ENCODE results near the gene STK39. TPM values are rescaled to one million over a fixed set of nuclear protein-coding genes. Genes with fewer than 3 reads are reported as not detected.
A peak's percentile ranks its signal among the peaks of the same experiment; 100 is the strongest.

STK39 gene
- polyA plus RNA-seq, 1 donor (not counting 4 experiments of a cell fraction or from before 2014, with no cell fraction given) = 20.7 TPM

DNA sequence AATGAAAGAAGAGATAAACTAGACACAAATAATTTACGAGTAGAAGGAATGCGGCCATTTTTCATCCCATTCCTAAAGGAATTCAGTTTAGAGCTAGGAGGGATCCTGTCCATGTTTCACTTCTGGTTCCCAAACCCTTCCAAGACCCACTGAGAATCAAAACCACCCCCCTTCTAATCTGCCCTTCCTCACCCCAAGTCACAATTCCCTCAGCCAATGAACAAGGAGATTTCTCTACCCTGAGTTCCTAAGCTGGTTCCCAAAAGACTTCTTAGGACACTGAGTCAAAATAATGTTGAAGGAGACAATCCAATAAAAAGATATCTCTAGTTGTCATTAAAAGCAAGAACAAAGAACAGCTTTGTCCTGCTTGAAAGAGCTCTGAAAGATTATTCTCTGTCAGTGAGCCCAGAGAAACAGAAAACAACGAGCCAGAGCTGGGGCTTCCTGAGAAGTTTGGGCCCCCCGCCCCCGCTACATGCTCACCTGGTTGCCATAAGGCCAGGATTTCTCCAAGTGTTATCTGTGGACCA lies 45.7 kb downstream of the STK39 start:
- Histone ChIP-seq H3K9me1 (ENCODE audit: control insufficient read depth, extremely low read depth, insufficient read depth, low read length) (no peaks in the 10 kb centered on the region), H3K9me3 (ENCODE audit: control insufficient read depth, low read depth, low read length) (no peaks in the 10 kb centered on the region), H3K36me3 (ENCODE audit: control insufficient read depth in 2 of 2, extremely low read depth in 1 of 2, insufficient read depth in 2 of 2, low read length in 2 of 2) (peaks cover 0 to 2% of the 10 kb centered on the region in 2 experiments), H2AFZ (ENCODE audit: control insufficient read depth, low read length) (no peak overlapping the region), H3K27ac (ENCODE audit: control insufficient read depth, insufficient read depth, low read length) (no peak overlapping the region), H3K27me3 (ENCODE audit: control insufficient read depth, extremely low read depth, insufficient read depth, low read length) (no peaks in the 10 kb centered on the region), H3K4me1 (ENCODE audit: control insufficient read depth, extremely low read depth, insufficient read depth, low read length) (peaks cover 4% of the 10 kb centered on the region), H3K9ac (ENCODE audit: control insufficient read depth, extremely low read depth, insufficient read depth, low read length) (no peak overlapping the region), H3K4me3 (ENCODE audit: control insufficient read depth in 2 of 3, extremely low read depth in 1 of 3, insufficient read depth in 2 of 3, low read depth in 1 of 3, low read length in 3 of 3) (no peak overlapping the region), H4K20me1 (ENCODE audit: control insufficient read depth, extremely low read depth, insufficient read depth, low read length) (no peaks in the 10 kb centered on the region), H3K4me2 (ENCODE audit: control insufficient read depth, extremely low read depth, insufficient read depth, low read depth, low read length) (no peak overlapping the region), H3K79me2 (ENCODE audit: control insufficient read depth, insufficient read depth, low read length) (peaks cover 2% of the 10 kb centered on the region)
- TF ChIP-seq, protein P1, sequence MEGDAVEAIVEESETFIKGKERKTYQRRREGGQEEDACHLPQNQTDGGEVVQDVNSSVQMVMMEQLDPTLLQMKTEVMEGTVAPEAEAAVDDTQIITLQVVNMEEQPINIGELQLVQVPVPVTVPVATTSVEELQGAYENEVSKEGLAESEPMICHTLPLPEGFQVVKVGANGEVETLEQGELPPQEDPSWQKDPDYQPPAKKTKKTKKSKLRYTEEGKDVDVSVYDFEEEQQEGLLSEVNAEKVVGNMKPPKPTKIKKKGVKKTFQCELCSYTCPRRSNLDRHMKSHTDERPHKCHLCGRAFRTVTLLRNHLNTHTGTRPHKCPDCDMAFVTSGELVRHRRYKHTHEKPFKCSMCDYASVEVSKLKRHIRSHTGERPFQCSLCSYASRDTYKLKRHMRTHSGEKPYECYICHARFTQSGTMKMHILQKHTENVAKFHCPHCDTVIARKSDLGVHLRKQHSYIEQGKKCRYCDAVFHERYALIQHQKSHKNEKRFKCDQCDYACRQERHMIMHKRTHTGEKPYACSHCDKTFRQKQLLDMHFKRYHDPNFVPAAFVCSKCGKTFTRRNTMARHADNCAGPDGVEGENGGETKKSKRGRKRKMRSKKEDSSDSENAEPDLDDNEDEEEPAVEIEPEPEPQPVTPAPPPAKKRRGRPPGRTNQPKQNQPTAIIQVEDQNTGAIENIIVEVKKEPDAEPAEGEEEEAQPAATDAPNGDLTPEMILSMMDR (optimal IDR thresholded peaks at IDR 0.05 in 1 of 3, IDR thresholded peaks at IDR 0.05 in 1 of 3, conservative IDR thresholded peaks at IDR 0.05 in 1 of 3; ENCODE audit: extremely low read depth in 1 of 3, insufficient read depth in 2 of 3, low read length in 3 of 3) = no peak
- no peak for TF ChIP-seq EZH2 (IDR thresholded peaks at IDR 0.05; ENCODE audit: low read length)
- peak; percentile 41 for FAIRE-seq
- dilution Hi-C loops (cut with MboI; ENCODE audit: extremely low pct_ligation_motif_present, low sequenced_read_pairs) = no loop called here
- DNase-seq (ENCODE audit: low read depth, low spot score) = no peak

DNA sequence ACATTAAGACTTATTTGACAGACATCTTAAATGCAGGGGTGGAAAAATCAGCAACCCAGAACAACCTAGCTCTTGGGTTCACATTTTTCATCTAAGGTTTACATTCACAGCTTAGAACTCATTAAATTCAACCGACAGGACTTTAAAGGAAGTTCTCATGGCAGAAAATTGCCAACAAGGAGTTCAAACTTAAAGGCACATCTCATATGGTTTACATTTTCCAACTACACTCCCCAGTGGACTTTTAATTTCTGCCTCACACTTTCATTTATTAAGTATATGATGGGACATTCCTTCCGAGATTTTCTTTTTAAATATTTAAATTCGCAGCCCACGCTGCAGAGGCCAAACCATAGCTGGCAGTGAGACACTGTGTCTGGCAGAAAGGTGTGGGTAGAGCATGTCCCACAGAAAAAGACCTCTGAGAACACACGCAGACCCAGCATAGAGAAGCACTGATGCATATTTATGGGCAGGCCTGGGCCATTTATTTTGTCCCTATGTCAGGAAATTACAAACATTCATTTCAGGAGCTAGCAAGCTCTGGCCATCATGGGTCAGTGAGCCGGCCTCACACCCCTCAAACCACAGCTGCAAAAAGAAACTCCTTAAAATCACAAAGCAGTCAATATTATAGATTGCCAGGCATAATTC lies 46.3 kb downstream of the STK39 start:
- TF ChIP-seq EZH2 (IDR thresholded peaks at IDR 0.05; ENCODE audit: low read length) = no peak
- TF ChIP-seq, protein P1 (optimal IDR thresholded peaks at IDR 0.05 in 1 of 3, IDR thresholded peaks at IDR 0.05 in 1 of 3, conservative IDR thresholded peaks at IDR 0.05 in 1 of 3; ENCODE audit: extremely low read depth in 1 of 3, insufficient read depth in 2 of 3, low read length in 3 of 3) = no peak
- Histone ChIP-seq H3K9me1 (ENCODE audit: control insufficient read depth, extremely low read depth, insufficient read depth, low read length) (no peaks in the 10 kb centered on the region), H2AFZ (ENCODE audit: control insufficient read depth, low read length) (no peak overlapping the region), H3K79me2 (ENCODE audit: control insufficient read depth, insufficient read depth, low read length) (peaks cover 2% of the 10 kb centered on the region), H4K20me1 (ENCODE audit: control insufficient read depth, extremely low read depth, insufficient read depth, low read length) (no peaks in the 10 kb centered on the region), H3K4me3 (ENCODE audit: control insufficient read depth in 2 of 3, extremely low read depth in 1 of 3, insufficient read depth in 2 of 3, low read depth in 1 of 3, low read length in 3 of 3) (no peak overlapping the region), H3K36me3 (ENCODE audit: control insufficient read depth in 2 of 2, extremely low read depth in 1 of 2, insufficient read depth in 2 of 2, low read length in 2 of 2) (peaks cover 0 to 2% of the 10 kb centered on the region in 2 experiments), H3K4me2 (ENCODE audit: control insufficient read depth, extremely low read depth, insufficient read depth, low read depth, low read length) (no peak overlapping the region), H3K9ac (ENCODE audit: control insufficient read depth, extremely low read depth, insufficient read depth, low read length) (no peak overlapping the region), H3K27me3 (ENCODE audit: control insufficient read depth, extremely low read depth, insufficient read depth, low read length) (no peaks in the 10 kb centered on the region), H3K27ac (ENCODE audit: control insufficient read depth, insufficient read depth, low read length) (no peak overlapping the region), H3K9me3 (ENCODE audit: control insufficient read depth, low read depth, low read length) (no peaks in the 10 kb centered on the region), H3K4me1 (ENCODE audit: control insufficient read depth, extremely low read depth, insufficient read depth, low read length) (peaks cover 4% of the 10 kb centered on the region)
- dilution Hi-C loops (cut with MboI; ENCODE audit: extremely low pct_ligation_motif_present, low sequenced_read_pairs) = no loop called here
- DNase-seq (ENCODE audit: low read depth, low spot score) (no peak), FAIRE-seq (no peak)
